Upper lobe of left lung (tissue), 6 donors: ENCODE measurements around the gene AMOTL2. TPM values are rescaled to one million over a fixed set of nuclear protein-coding genes. Genes with fewer than 3 reads are reported as not detected.
A peak's percentile ranks its signal among the peaks of the same experiment; 100 is the strongest.

Experiments
- ATAC-seq, 2 donors: fragments of 200-7000 bp; cut with Tn5 transposase; one replicate each; pipeline ENCODE4 v1.9.1; 2022; ENCODE audit warnings: mild to moderate bottlenecking in 2 of 2, moderate library complexity in 2 of 2; ENCODE audit not compliant: low FRiP score in 2 of 2
- DNase-seq, 2 donors: peaks; one replicate each; pipeline ENCODE4 v3.0.0-alpha.2; 2019 to 2020
- H3K27ac ChIP-seq, 4 donors: fragments of 200-600 bp; sonication (generic); one replicate each; pipeline ENCODE4 v1.5.1; 2016 to 2019
- H3K27me3 ChIP-seq, 4 donors: fragments of 200-600 bp; sonication (generic); one replicate each; pipeline ENCODE4 v1.5.1; 2017 to 2019
- H3K36me3 ChIP-seq, 4 donors: fragments of 200-600 bp; sonication (generic); one replicate each; pipeline ENCODE4 v1.5.1; 2016 to 2019
- H3K4me1 ChIP-seq, 4 donors: fragments of 200-600 bp; sonication (generic); one replicate each; pipeline ENCODE4 v1.5.1; 2018 to 2019
- H3K4me3 ChIP-seq, 4 donors: fragments of 200-600 bp; sonication (generic); one replicate each; pipeline ENCODE4 v1.5.1; 2017 to 2019; ENCODE audit warnings: mild to moderate bottlenecking in 2 of 4, moderate library complexity in 1 of 4
- H3K9me3 ChIP-seq, 4 donors: fragments of 200-600 bp; sonication (generic); one replicate each; pipeline ENCODE4 v1.5.1; 2018 to 2019
- CTCF ChIP-seq, 6 experiments: fragments of 450-650 bp in 4 of 6; fragments of 200-600 bp in 2 of 6; sonication (generic) in 2 of 6; IDR thresholded peaks; one replicate each; pipeline ENCODE4 v1.5.1; 2016 to 2019; ENCODE audit warnings: antibody characterized with exemption in 6 of 6
- EP300 ChIP-seq, 4 donors: sonication (generic); formaldehyde crosslinking; IDR thresholded peaks; one replicate each; pipeline ENCODE4 v1.5.1; 2017; ENCODE audit warnings: antibody characterized with exemption in 4 of 4, control low read depth in 2 of 4
- POLR2A ChIP-seq, 4 donors: fragments of 450-650 bp; IDR thresholded peaks; one replicate each; pipeline ENCODE4 v1.5.1; 2016 to 2017; ENCODE audit warnings: antibody characterized with exemption in 4 of 4, mild to moderate bottlenecking in 2 of 4
- POLR2AphosphoS5 ChIP-seq, 2 donors: sonication (generic); formaldehyde crosslinking; IDR thresholded peaks; one replicate each; pipeline ENCODE4 v1.5.1; 2017; ENCODE audit warnings: antibody characterized with exemption in 2 of 2
- WGBS, 2 donors: methylation state at CpG; one replicate each; pipeline ENCODE4 v1.1.5; 2017 to 2018; 5-methylcytosine and 5-hydroxymethylcytosine counted together
- total RNA-seq, 6 donors: library from RNA; depleted of rRNA in 4 of 6; stranded (reverse); fragments of >200 nt in 4 of 6; gene quantifications; one replicate each; pipeline versions ENCODE4 v1.1.0 to v1.2.1, GENCODE V29; 2016 to 2021
- donor health status: DM: no; HTN: no; CAD: no; lungs with moderate emphysema.
- donor health status: DM: no; HTN: yes; CAD: no; lungs with severe emphysema.

Gene AMOTL2
- total RNA-seq, 6 donors from 2014 or later: 73.3 to 179 (median 132) TPM

- Histone ChIP-seq H3K4me3 (peak overlapping the region in 2 of 4 donors; percentile 34 to 40), H3K9me3 (no peaks in the 10 kb centered on the region), H3K36me3 (peaks cover 51 to 90% (median 76%) of the 10 kb centered on the region in 4 donors), H3K27ac (peak overlapping the region; percentile 81 to 99 (median 98)), H3K27me3 (no peaks in the 10 kb centered on the region), H3K4me1 (peaks cover 94 to 100% (median 98%) of the 10 kb centered on the region in 4 donors)
- DNase-seq (peak in 1 of 2 donors; percentile 16), ATAC-seq (no peak)
- 69% methylated on average over 2 to 3 of the region's 3 CpGs for WGBS, 2 donors
- no peak for TF ChIP-seq EP300 (IDR thresholded peaks at IDR 0.05)
- TF ChIP-seq POLR2A (IDR thresholded peaks at IDR 0.05): no peak
- TF ChIP-seq POLR2AphosphoS5 (IDR thresholded peaks at IDR 0.05): no peak
- no peak for TF ChIP-seq CTCF (IDR thresholded peaks at IDR 0.05)
These were observed 10.9 kb downstream of the AMOTL2 start for GRCh38 chr3:134363381-134363755.

GRCh38 chr3:134362670-134363380 is 11.4 kb downstream of the AMOTL2 start:
- 67 to 77% methylated on average over 6 of the region's 6 CpGs for WGBS, 2 donors
- ATAC-seq: no peak
- peak in 1 of 2 donors; percentile 9 for DNase-seq
- Histone ChIP-seq H3K4me3 (no peak overlapping the region), H3K4me1 (peaks cover 93 to 99% (median 95%) of the 10 kb centered on the region in 4 donors), H3K27ac (peak overlapping the region; percentile 81 to 99 (median 98)), H3K9me3 (no peaks in the 10 kb centered on the region), H3K27me3 (no peaks in the 10 kb centered on the region), H3K36me3 (peaks cover 50 to 90% (median 72%) of the 10 kb centered on the region in 4 donors)
- TF ChIP-seq CTCF (IDR thresholded peaks at IDR 0.05) (no peak), POLR2AphosphoS5 (IDR thresholded peaks at IDR 0.05) (no peak), POLR2A (IDR thresholded peaks at IDR 0.05) (no peak), EP300 (IDR thresholded peaks at IDR 0.05) (no peak)

- Histone ChIP-seq H3K27ac (peak overlapping the region; percentile 81 to 99 (median 98)), H3K27me3 (no peaks in the 10 kb centered on the region), H3K36me3 (peaks cover 45 to 90% (median 69%) of the 10 kb centered on the region in 4 donors), H3K9me3 (no peaks in the 10 kb centered on the region), H3K4me3 (no peak overlapping the region), H3K4me1 (peaks cover 92 to 98% (median 94%) of the 10 kb centered on the region in 4 donors)
- ATAC-seq (no peak), DNase-seq (peak in 1 of 2 donors; percentile 10)
- WGBS, 2 donors: 77 to 80% methylated on average over 6 of the region's 6 CpGs
- TF ChIP-seq POLR2AphosphoS5 (IDR thresholded peaks at IDR 0.05) (no peak), EP300 (IDR thresholded peaks at IDR 0.05) (no peak), CTCF (IDR thresholded peaks at IDR 0.05) (no peak), POLR2A (IDR thresholded peaks at IDR 0.05) (no peak)
These were observed 12.0 kb downstream of the AMOTL2 start for GRCh38 chr3:134362221-134362620.

- H3K4me1 ChIP-seq: peaks cover 92 to 98% (median 94%) of the 10 kb centered on the region in 4 donors
- no peak for TF ChIP-seq POLR2A (IDR thresholded peaks at IDR 0.05)
- no peak for TF ChIP-seq CTCF (IDR thresholded peaks at IDR 0.05)
- TF ChIP-seq EP300 (IDR thresholded peaks at IDR 0.05): no peak
- TF ChIP-seq POLR2AphosphoS5 (IDR thresholded peaks at IDR 0.05): no peak
- no peaks in the 10 kb centered on the region for H3K27me3 ChIP-seq
- DNase-seq: peak; percentile 19 to 79
- H3K27ac ChIP-seq: peak overlapping the region; percentile 81 to 99 (median 98)
- no peaks in the 10 kb centered on the region for H3K9me3 ChIP-seq
- H3K4me3 ChIP-seq: no peak overlapping the region
- no peak for ATAC-seq
- 92% methylated on average over 28 to 32 of the region's 33 CpGs for WGBS, 2 donors
- H3K36me3 ChIP-seq: peaks cover 40 to 90% (median 65%) of the 10 kb centered on the region in 4 donors
These were observed 12.9 kb downstream of the AMOTL2 start for GRCh38 chr3:134361162-134361835.
